HG03280 (cell line): ENCODE data around the gene MBL2.

Source experiments
- ATAC-seq: cut with Tn5 transposase; IDR thresholded peaks from one replicate; pipeline ENCODE4 v1.9.1; 2021; ENCODE audit warnings: mild to moderate bottlenecking, moderate library complexity; ENCODE audit not compliant: unreplicated experiment

MBL2 gene

DNA sequence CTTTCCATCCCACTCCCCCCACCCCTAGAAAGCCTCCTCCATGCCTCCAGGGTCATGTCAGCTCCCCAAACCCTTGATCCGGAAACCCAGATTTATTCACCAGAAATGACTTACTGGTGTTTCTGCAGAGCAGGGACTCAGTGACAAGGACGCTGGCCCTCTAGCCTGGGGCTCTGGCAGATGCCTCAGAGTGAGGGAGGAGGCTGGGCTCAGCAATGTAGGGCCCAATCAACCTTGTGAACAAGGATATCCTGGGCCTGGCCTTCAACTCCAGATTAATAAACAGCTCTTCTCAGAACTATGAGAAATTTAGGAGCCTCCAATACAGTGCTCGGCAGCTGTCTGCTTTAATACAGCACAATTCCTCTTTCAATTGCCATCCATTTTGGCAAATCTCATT is at the start of gene MBL2:
Gene MBL2 (minus strand): TSS at position 162 of the 400 bp plus-strand sequence. CDS start 1,149 bp downstream, outside the sequence.
- no peak for ATAC-seq

DNA sequence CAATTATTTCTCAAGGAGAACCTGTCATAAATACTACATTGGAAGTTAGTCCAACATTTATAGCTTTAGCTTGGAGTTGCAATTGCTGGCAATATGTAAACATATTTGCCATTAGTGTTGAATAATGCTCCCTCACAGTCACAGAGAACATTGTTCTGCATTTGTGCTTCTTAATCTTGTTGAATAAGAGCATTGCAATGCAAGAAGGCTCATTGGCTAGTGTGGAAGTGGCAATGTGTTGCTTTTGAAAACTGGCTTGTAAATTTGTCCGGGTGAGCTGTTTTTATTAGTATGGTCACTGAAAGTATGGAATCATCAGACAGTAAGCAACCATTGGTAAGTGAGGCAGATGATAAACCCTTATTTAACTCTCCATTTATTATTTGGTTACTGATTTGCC is 47.7 kb upstream of the MBL2 start:
- no peak for ATAC-seq

DNA sequence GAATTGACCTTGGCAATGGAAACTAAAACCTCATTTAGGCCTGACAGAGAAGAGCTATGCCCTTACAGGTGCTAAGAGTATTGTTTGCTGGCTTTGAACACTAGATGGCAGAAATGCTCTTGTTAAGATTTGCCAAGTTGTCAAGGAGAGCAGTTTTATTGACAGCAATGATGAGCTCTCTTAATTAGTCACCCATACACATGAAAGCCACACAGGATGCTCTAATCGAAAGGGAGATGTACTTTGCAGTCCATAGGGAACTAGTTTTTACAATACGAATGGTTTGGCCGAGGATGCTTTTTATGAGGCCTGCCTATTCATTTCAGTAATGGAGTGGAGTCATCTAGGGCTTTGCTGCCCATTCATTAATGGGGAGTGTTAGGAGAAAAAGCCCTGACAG is 45.4 kb upstream of the MBL2 start:
- ATAC-seq = peak; percentile 91

DNA sequence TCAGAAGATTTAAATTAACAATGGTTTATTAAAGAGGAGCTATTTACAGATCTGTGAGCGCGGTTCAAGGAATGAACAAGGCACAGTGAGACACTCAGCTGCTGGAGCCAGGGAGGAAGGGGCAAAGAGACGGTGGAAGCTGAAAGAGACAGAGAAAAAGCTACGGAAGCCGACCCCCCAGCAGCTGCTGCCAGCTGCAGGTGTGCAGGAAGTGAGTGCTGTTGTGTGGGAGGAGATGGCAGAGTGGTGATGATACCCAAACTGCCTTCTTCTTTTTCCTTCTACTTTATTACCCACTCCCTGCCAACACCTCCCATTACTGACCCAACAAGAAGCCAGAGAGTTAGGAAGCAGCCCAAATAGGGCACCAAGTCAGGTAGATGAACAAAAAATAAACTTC is 41.9 kb upstream of the MBL2 start:
- ATAC-seq = peak; percentile 43

DNA sequence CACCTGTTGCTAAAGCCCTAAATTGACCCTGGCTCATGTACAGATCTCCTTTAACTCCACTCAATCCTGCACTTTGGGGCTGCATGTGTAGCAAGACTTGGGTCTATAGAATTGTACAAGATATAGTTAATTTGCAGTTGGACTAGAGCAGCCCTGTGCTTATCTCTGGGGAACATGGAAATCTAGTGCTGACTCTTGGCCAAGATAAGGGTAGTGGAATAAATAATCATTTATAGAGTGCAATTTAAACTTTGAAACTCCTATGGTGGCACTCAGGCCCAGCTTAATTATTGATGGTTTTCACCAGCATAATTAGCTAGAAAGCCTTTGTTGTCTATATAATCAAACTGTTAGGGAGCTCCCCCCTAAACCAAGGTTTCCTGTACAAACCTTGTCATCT is 39.2 kb upstream of the MBL2 start:
- ATAC-seq = no peak

DNA sequence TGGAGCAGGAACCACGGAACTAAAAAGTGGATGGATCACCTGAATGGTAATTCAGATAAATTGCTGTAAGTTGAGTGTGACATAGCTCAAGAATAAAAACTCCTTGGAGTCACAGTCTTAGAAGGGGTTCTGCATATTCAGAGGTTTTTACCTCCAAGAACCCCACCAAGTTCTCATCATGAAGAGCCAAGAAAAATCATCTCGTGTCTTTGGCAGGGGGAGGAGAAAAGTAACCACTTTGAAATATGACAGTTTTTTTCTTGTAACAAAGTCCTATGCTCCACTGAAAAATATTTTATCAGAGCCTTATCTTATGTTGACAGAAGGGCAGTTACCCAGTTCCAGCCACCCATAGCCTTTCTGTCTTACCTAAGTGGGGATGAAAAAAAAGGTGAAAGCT is 38.2 kb upstream of the MBL2 start:
- no peak for ATAC-seq

DNA sequence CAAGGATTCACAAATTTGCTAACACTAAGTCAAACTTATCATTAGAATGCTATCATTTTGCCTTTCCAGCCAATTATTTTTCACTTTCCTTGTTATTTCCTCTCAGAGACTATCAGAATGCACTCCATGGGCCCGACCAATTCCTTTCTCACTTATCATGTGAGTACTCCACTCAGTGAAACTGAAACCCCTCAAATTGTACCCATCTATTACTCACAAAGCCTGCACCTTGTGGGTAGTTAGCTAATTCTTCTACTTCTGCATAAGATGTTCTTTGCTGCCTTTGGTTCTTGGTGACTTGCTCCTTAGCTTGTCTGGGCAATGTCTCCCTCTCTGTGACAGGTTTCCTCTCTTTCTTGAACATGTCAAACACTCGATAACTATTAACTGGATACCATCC is 35.2 kb upstream of the MBL2 start:
- no peak for ATAC-seq

DNA sequence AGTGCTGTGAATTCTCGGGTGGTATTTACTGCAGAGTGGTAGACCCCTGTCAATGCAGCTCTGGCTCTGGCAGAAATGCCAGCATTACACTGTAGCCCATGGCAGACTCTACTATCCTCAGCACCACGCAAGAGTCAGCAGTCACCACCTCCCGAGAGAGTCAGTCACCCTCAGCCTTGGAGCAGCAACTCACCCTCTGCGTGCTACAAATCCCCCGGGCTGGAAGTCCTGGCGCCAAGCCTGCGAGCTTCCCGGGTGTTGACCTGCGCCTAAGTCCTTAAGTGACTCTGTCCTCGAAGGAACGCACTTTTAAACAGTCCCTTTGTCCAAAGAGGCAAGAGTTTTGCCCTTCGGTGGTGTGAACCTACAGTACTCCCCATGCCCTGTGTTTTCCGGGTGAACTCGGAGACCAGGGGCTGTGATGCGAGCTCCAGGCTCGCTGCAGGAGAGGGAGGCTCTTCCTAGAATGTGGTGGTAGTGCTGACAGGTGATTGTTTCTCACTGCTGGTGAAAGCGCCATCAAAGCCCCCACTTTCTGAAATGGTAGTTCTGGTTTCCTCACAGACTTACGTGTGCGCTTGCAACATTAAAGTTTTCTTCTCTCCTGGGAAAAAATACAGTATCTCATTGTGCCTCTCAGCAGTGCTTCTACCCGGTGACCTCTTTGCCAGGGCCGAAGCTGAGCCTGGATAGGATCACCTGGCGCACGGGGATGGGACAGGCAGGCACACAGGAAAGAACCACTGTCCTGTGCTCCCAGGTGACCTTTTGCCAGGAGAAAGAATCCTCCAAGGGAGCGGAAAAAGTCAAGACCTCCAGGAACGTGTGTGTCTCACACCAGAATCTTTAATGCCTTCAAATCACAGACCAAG is 33.1 kb upstream of the MBL2 start:
- ATAC-seq = no peak

DNA sequence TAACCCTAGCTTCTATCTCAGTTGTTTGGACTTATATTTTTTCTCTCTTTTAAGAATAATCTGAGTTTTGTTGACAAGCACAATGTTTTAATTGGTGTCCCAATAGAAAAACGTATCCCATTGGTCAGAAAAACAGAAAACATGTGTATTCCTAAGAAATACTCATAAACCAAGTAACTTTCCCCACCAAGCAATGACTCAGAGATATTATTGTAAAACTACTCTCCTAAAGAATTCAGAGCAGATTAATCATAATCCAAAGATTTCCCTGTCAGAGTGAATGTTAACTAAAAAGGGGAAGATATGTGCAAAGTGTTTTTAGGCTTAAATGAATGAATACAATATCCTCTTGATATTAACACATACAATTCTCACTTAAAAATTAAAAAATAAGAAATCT is 29.4 kb upstream of the MBL2 start:
- ATAC-seq = no peak

DNA sequence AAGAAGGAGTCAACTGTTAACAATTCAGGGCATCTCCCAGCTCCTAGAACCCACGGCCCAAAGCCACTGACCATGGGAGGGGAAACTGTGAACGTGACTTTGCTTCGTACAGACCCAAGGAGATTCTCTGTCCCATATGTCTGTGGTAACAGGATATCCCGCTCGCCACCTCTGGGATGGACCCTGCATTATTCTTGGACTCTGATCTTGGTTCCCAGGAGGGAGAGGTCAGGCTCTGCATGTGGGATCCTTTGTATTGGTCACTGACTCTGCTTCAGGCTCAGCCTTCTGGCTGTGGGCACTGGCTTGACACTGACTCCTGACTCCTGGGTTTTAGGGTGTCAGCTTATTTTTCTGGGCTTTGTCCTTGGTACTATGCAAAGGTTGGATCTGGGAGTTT is 13.5 kb upstream of the MBL2 start:
- no peak for ATAC-seq

DNA sequence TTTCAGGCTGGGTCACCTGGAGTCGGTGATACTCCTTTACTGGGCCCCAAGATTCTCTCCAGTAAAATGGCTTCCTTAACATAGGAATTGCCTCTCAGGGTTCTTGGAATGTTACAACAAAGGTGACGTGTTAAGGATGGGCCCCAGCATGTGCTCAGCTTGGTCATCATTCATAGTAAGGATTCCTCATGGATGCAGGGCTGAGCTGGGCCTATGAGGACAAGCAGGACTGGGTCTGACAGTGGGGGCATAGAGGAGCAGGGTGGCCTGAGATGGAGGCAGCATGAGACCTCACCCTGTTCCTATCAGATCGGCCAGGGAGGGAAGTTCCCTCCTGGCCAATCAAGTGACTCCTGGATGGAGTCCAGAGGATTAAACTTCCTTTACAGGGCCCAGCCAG is 12.8 kb upstream of the MBL2 start:
- no peak for ATAC-seq

DNA sequence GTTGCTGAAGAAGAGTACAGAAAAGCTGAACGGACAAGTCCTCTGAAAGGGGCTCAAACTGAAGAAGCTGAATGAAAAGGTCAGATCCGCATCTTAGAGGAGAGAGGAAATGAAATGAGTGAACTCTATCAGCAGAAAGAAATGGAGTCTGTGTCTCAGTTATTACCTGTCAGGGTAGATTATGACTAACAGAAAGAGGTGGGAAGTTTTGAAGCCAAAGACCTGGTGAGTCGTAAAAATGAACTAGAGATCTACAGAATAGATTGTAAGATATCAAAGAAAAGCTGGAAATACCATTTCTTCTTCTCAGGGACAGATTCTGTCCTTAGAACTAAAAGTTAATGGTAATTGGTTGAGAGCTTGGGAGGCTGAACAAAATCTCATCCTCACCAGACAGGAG is 11.1 kb upstream of the MBL2 start:
- ATAC-seq = no peak

DNA sequence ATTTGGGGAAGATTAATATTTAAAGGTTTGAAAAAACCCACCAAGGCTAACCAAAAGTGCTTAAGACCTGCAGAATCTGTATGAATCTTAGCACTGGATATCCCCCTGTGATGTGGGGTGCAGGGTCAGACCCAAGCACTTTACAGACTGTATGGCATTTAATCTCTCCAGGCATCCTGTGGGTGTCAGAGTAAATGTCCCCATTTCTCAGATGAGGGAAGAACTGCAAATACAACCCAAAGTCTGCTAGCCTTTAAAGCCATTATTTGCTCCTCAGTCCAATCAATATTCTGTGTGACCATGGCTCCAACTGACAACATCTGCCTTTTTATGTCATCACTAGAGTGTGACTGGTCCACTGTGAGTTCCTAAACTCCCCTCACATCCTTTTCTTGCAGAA is 10.0 kb upstream of the MBL2 start:
- ATAC-seq = no peak

DNA sequence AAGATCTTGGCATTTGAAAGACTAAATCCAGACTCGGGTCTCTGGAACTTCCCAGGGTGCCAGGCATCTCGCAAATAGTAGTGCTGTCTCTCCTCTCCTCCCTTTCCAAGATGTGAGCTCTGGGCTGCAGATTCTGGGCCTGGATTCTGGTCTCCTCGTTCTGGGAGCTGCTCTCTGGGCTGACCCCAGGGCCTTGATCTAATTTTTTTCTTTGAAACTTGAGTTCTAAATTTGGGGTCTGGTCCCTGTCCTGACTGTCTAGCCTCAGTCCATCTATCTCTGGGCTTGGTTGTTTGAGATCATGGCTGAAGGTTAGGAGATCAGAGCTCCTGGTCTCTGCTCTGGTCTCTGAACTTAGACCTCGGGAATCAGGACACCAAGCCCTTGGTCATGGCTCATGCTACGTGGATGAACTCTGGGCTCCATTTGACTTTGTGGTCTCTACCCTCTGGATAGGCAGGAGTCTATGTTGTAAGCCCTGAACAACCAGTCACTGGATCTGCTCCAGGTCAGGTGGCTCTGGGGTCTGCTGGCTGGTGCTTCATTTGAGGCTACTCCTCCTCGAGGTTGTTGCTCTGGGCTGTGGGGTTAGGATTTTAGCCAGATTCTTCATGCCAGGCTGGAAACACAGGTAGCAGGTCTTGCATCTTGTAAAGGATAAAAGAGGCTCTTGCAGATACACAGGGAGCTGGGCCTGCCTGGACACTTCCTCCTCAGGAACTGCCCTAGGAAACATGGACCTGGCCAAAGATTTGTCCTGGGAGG is 8.0 kb upstream of the MBL2 start:
- ATAC-seq = no peak

DNA sequence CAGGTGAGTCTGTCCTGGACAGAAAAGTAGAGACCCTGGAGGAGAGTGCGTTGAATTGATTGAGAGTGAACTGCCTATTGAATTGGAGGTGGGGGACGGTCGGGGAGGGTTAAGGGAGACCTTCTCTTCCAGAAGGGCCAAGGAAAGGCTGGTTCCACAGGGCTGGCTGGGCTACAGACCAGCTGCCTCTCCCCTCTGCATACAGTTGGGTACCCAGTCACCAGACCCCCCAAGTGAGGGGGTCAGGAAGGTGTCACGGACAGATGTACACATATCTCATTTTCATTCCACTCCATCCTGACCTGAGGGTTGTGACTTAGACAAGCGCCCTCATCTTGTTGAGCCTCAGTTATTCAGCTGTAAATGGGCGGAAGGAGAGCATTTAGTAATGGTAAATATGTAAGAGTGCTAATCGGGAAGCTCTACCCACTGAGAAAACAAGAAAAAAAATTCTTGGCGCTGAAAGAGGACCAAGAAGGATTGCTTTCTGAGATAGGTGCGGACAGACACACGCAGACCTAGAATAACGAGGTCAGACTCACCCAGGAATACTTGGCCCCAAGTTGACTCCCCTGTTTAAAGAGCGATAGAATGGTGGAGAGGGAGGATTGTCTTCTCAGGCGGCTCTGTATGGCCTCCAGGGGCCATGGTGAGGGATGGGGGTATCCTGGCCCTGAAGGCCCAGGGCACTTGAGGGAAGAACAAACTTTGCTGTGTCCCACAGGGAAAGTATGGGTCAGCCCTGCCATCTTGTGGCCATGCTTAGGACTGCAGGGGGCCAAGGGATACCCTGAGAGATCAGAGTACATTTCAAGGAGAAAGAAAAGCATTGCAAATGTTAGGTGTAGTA is 7.2 kb upstream of the MBL2 start:
- peak; percentile 94 for ATAC-seq

DNA sequence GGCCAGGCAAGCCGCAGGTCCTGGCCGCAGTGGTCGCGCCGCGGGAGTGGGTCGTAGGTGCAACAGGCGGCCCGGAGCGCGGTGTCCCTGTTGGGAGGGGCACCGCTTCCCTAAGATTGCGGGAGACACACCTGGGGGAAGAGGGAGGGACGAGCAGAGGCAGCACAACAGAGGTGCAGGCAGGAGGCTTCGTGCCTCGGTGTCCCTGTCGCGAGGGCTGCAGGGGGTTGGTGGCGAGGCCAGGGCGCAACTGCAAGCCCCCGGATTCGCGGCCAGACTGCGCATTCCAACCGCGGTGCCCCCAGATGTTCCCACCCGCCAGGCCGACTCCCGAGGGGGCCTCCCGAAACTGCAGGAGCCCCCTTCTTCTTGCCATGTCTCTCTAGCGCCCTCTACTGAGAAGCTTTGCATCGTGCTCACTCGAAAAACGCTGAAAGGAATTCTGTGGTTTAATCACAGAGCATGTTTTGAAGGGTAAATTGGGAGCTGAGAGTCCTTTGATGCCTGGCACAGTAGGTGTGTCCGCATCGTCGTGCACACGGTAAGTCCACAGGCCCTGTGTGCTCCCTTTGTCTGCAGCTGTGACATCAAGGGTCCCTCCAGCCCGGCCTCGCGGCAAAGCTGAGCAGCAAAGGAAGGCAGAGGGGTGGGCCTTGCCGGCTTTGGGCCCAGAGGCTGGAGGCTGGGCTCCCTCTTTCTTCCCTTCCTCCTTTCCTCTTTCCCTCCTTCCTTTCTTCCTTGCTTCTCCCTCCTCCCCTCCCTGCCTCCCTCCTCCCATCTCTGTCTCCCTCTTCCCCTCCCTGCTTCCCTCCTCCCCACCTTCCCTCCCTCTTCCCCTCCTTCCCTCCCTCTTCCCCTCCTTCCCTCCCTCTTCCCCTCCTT is 6.2 kb upstream of the MBL2 start:
- ATAC-seq = no peak

DNA sequence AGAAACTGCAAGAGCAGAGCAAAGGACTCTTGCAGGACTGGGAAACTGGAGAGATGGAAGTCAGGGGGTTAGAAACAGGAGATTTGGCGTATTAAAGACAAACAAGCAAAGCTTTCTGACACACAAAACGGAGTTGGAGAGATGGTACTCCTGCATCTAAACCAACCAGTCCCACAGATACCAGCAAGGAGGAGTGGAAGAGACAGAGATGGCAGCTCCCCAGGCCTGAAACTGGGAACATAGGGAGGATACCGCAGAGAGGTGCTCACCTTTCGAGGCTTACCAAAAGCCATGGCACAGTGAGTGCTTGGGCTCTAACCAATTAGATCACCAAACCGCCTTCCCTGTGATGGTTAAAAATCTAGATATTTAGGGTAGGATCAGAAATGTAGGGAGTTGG is 4.8 kb upstream of the MBL2 start:
- ATAC-seq = no peak

DNA sequence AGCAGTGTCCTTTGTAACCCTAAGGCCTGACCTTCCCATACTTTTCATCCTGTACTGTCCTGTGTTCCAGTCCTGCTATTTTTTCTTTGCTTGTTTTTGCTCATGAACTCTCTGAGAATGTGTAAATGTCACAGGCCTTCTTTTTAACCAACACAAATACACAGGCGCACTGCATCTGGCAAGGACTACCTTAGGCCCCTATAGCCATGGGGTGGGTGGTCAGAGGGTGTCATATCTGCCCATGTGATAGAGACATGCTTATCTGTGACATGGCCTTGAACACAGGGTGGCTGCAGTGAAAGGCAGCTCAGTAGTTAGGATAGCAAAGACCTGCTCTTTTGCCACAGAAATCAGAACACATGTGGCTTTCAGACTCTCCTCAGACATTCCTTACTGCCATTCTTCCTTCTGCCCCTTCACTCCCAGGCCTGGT is 3.9 kb upstream of the MBL2 start:
- ATAC-seq = no peak

DNA sequence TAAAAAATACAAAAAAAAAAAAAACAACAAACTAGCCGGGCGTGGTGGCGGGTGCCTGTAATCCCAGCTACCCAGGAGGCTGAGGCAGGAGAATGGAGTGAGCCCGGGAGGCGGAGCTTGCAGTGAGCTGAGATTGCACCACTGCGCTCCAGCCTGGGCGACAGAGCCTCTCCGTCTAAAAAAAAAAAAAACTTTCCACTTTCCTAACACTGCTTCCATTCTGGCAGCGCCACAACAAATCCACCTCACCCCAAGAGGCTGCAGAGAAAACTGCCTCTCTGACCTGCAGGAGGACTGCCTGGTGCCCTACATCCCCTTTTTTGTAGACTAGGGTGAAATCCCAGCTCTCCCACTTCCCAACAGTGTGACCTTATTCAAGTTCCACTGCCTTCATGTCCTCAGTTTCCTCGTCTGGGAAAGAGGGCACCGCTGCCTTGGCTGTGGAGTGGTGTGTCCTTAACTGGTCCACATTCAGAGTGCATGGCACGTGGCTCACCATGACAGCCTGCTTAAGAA is 2.6 kb upstream of the MBL2 start:
- no peak for ATAC-seq

DNA sequence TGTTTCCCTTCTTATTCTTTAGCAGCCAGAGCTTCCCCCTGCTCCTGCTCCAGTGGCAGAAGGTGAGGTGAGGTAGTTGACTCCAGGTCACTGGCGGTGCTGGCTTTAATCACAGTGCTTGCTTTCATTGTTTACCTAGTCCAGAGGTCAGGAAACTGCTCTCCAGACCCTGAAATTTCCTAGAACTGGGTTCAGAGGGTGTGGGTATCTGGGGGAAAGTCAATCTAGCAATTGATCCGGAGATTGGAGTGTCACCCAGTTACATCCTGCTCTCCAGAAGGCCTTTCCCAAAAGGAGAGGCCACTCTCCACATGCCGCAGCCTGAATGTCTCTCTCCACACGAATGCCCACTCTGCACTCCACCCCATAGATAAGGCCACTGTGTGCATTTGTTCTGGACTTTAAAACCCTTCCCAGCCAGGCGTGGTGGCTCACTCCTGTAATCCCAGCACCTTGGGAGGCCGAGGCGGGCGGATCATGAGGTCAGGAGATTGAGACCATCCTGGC is 2.1 kb upstream of the MBL2 start:
- no peak for ATAC-seq
